ENCODE measurements around the gene GCGR.

GRCh38 chr17:81834831-81835267, 30.9 kb downstream of the GCGR start, which contains the start of gene PPP1R27:
- TF ChIP-seq CTCF (IDR thresholded peaks at IDR 0.05) (no peak), POLR2A (IDR thresholded peaks at IDR 0.05) (no peak)

All from esophagus squamous epithelium (tissue), 4 donors.